Trophoblast cell (in vitro differentiated cells and primary cell): ENCODE results near the gene MTCL3.

ENCODE experiments used
- DNase-seq, 2 donors: peaks; one replicate each; pipeline ENCODE4 v3.0.0-alpha.2; 2016
- H2AFZ ChIP-seq: 2 replicates; pipeline ENCODE4 v1.6.1; 2013; ENCODE audit warnings: low read length, moderate library complexity, mild to moderate bottlenecking; ENCODE audit not compliant: insufficient read depth, poor library complexity
- H2AK5ac ChIP-seq: 2 replicates; pipeline ENCODE4 v1.6.1; 2013; ENCODE audit warnings: mild to moderate bottlenecking, low read length
- H2BK120ac ChIP-seq: 2 replicates; pipeline ENCODE4 v1.6.1; 2013; ENCODE audit warnings: low read length, mild to moderate bottlenecking, moderate library complexity; ENCODE audit not compliant: insufficient read depth, poor library complexity
- H2BK12ac ChIP-seq: 2 replicates; pipeline ENCODE4 v1.6.1; 2013; ENCODE audit warnings: mild to moderate bottlenecking, low read length, moderate library complexity
- H2BK5ac ChIP-seq: 2 replicates; pipeline ENCODE4 v1.6.1; 2013; ENCODE audit warnings: low read length, low read depth, moderate library complexity, mild to moderate bottlenecking; ENCODE audit not compliant: poor library complexity
- H3K14ac ChIP-seq: 2 replicates; pipeline ENCODE4 v1.6.1; 2013; ENCODE audit warnings: mild to moderate bottlenecking, low read length
- H3K18ac ChIP-seq: 2 replicates; pipeline ENCODE4 v1.6.1; 2013; ENCODE audit warnings: mild to moderate bottlenecking, low read length
- H3K23ac ChIP-seq: 2 replicates; pipeline ENCODE4 v1.6.1; 2013; ENCODE audit warnings: low read length
- H3K27ac ChIP-seq: 2 replicates; pipeline ENCODE4 v1.5.1; 2013; ENCODE audit warnings: low read depth, mild to moderate bottlenecking, inconsistent platforms, low read length, moderate library complexity
- H3K27me3 ChIP-seq: 2 replicates; pipeline ENCODE4 v1.6.1; 2013; ENCODE audit warnings: inconsistent platforms, mild to moderate bottlenecking, low read length, moderate library complexity; ENCODE audit not compliant: insufficient read depth
- H3K36me3 ChIP-seq, 2 experiments: 1 replicate in 1 of 2; 2 replicates in 1 of 2; pipeline ENCODE4 v1.6.1; 2013; ENCODE audit warnings: low read length in 2 of 2, mild to moderate bottlenecking in 2 of 2, moderate library complexity in 1 of 2; ENCODE audit not compliant: insufficient read depth in 2 of 2, control insufficient read depth in 1 of 2
- H3K4ac ChIP-seq: 2 replicates; pipeline ENCODE4 v1.6.1; 2013; ENCODE audit warnings: low read depth, mild to moderate bottlenecking, low read length, moderate library complexity
- H3K4me1 ChIP-seq, 2 experiments: 1 replicate in 1 of 2; 2 replicates in 1 of 2; pipeline ENCODE4 v1.6.1; 2013; ENCODE audit warnings: low read length in 2 of 2, mild to moderate bottlenecking in 2 of 2, moderate library complexity in 1 of 2; ENCODE audit not compliant: insufficient read depth in 2 of 2, control insufficient read depth in 1 of 2
- H3K4me2 ChIP-seq: 2 replicates; pipeline ENCODE4 v1.6.1; 2013; ENCODE audit warnings: inconsistent platforms, mild to moderate bottlenecking, low read length, moderate library complexity
- H3K4me3 ChIP-seq: 2 replicates; pipeline ENCODE4 v1.5.1; 2013; ENCODE audit warnings: mild to moderate bottlenecking, low read depth, low read length, inconsistent platforms
- H3K79me1 ChIP-seq: one replicate; pipeline ENCODE4 v1.6.1; 2013; ENCODE audit warnings: low read length
- H3K79me2 ChIP-seq: 2 replicates; pipeline ENCODE4 v1.6.1; 2013; ENCODE audit warnings: low read length, mild to moderate bottlenecking; ENCODE audit not compliant: control insufficient read depth, insufficient read depth, poor library complexity
- H3K9ac ChIP-seq: 2 replicates; pipeline ENCODE4 v1.6.1; 2013; ENCODE audit warnings: mild to moderate bottlenecking, low read length
- H3K9me3 ChIP-seq: 2 replicates; pipeline ENCODE4 v1.6.1; 2013; ENCODE audit warnings: low read depth, mild to moderate bottlenecking, control low read depth, inconsistent platforms, low read length; ENCODE audit not compliant: insufficient read depth
- H4K12ac ChIP-seq: 2 replicates; pipeline ENCODE4 v1.6.1; 2013; ENCODE audit warnings: low read depth, mild to moderate bottlenecking, low read length, moderate library complexity
- H4K8ac ChIP-seq: 2 replicates; pipeline ENCODE4 v1.6.1; 2013; ENCODE audit warnings: low read depth, mild to moderate bottlenecking, low read length, moderate library complexity
- H4K91ac ChIP-seq: one replicate; pipeline ENCODE4 v1.6.1; 2013; ENCODE audit warnings: low read depth, mild to moderate bottlenecking, low read length, moderate library complexity
- WGBS: extraction: QIAGEN DNeasy Blood & Tissue Kit; methylation state at CpG from one replicate; pipeline ENCODE4 v1.1.7; 2013; ENCODE audit warnings: missing lambda C conversion rate; ENCODE audit not compliant: insufficient read length, insufficient coverage; ENCODE audit errors: extremely low coverage; 5-methylcytosine and 5-hydroxymethylcytosine counted together

MTCL3 gene

DNA sequence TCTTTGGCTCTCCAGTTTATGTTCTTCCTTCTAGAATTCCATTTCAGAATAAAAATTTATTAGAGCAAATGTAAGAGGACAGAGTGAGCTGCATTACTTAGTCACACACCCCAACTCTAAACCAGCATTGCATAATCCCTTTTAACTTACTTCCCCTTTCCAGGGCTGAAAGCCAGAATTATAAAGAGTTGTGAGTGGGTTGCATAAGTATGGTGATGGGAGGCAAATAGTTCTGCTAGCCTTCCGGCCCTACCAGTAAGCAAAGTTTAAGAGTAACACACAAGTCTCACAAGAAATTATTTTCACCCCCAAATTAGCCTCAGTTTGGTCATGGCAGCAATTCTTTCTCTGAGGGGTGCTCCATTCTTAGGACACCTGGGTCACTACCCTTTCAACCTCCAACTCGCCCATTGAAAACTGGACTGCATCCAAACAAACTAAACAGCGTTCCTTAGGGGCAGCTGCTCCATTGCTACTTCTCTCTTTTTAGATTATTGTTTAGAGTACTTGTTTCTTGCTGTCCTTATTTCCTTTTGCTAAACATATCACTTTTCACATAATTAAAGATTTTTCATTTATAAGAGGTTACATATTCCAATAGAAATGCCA, 61.6 kb downstream of the MTCL3 start:
- no CpG with 5 or more reads among the region's 3 CpGs for WGBS
- no peaks in the 10 kb centered on the region for H3K9me3 ChIP-seq
- no peaks in the 10 kb centered on the region for H3K79me1 ChIP-seq
- H4K91ac ChIP-seq = no peak overlapping the region
- no peak overlapping the region for H2BK120ac ChIP-seq
- H3K23ac ChIP-seq = no peak overlapping the region
- no peak overlapping the region for H3K14ac ChIP-seq
- no peak overlapping the region for H3K27ac ChIP-seq
- H4K12ac ChIP-seq = no peak overlapping the region
- H3K36me3 ChIP-seq = no peaks in the 10 kb centered on the region
- H3K4me2 ChIP-seq = no peak overlapping the region
- H3K4ac ChIP-seq = no peak overlapping the region
- H3K9ac ChIP-seq = no peak overlapping the region
- H2AFZ ChIP-seq = no peak overlapping the region
- H2BK5ac ChIP-seq = no peak overlapping the region
- H2BK12ac ChIP-seq = no peak overlapping the region
- DNase-seq = peak in 1 of 2 donors; percentile 28
- H3K4me3 ChIP-seq = no peak overlapping the region
- H4K8ac ChIP-seq = no peak overlapping the region
- no peaks in the 10 kb centered on the region for H3K79me2 ChIP-seq
- no peak overlapping the region for H2AK5ac ChIP-seq
- no peaks in the 10 kb centered on the region for H3K27me3 ChIP-seq
- H3K4me1 ChIP-seq = no peaks in the 10 kb centered on the region
- no peak overlapping the region for H3K18ac ChIP-seq

DNA sequence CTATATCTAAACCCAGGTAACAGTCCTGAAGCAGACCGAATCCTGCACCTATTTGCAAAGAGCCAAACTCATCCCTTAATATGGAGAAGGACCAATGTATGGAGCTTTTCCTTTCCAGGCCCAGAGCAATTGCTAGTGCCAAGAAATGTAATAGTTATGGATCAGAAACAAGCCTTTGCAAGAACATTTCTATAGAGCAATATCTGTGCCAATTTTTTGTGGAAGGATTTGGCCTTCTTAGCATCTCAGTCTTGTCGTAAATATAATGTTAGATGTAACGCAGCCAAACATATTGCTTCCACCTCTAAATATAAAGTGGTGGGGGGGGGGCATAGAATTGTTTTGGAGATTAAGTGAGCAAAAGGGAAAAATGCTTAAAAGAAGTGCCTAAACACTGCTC, 62.7 kb downstream of the MTCL3 start:
- H3K18ac ChIP-seq = no peak overlapping the region
- no peak overlapping the region for H4K12ac ChIP-seq
- H3K14ac ChIP-seq = no peak overlapping the region
- no peaks in the 10 kb centered on the region for H3K79me1 ChIP-seq
- H3K27ac ChIP-seq = no peak overlapping the region
- H3K4ac ChIP-seq = no peak overlapping the region
- no peaks in the 10 kb centered on the region for H3K4me1 ChIP-seq
- no peak overlapping the region for H4K91ac ChIP-seq
- no peak overlapping the region for H2BK5ac ChIP-seq
- no peak overlapping the region for H3K4me3 ChIP-seq
- no peak overlapping the region for H4K8ac ChIP-seq
- no CpG with 5 or more reads among the region's 3 CpGs for WGBS
- H3K23ac ChIP-seq = no peak overlapping the region
- H3K9ac ChIP-seq = no peak overlapping the region
- no peak for DNase-seq
- no peaks in the 10 kb centered on the region for H3K27me3 ChIP-seq
- H2BK120ac ChIP-seq = no peak overlapping the region
- H3K9me3 ChIP-seq = no peaks in the 10 kb centered on the region
- H2AFZ ChIP-seq = no peak overlapping the region
- no peaks in the 10 kb centered on the region for H3K36me3 ChIP-seq
- H3K79me2 ChIP-seq = no peaks in the 10 kb centered on the region
- no peak overlapping the region for H2AK5ac ChIP-seq
- no peak overlapping the region for H3K4me2 ChIP-seq
- no peak overlapping the region for H2BK12ac ChIP-seq

- Histone ChIP-seq H4K12ac (no peak overlapping the region), H3K9ac (no peak overlapping the region), H2AFZ (no peak overlapping the region), H3K79me2 (no peaks in the 10 kb centered on the region), H2BK12ac (no peak overlapping the region), H3K9me3 (no peaks in the 10 kb centered on the region), H3K79me1 (no peaks in the 10 kb centered on the region), H3K14ac (no peak overlapping the region), H3K4me1 (no peaks in the 10 kb centered on the region), H3K36me3 (no peaks in the 10 kb centered on the region), H4K8ac (no peak overlapping the region), H2BK5ac (no peak overlapping the region), H2BK120ac (no peak overlapping the region), H3K18ac (no peak overlapping the region), H3K4ac (no peak overlapping the region), H3K27me3 (no peaks in the 10 kb centered on the region), H2AK5ac (no peak overlapping the region), H3K4me3 (no peak overlapping the region), H3K23ac (no peak overlapping the region), H4K91ac (no peak overlapping the region), H3K27ac (no peak overlapping the region), H3K4me2 (no peak overlapping the region)
- no CpG with 5 or more reads among the region's 2 CpGs for WGBS
- DNase-seq = no peak
Observed at GRCh38 chr6:127453845-127454619, 65.1 kb downstream of the MTCL3 start.

GRCh38 chr6:127452803-127453202, 66.3 kb downstream of the MTCL3 start:
- Histone ChIP-seq H3K79me1 (no peaks in the 10 kb centered on the region), H4K91ac (no peak overlapping the region), H4K12ac (no peak overlapping the region), H3K9ac (no peak overlapping the region), H3K4me3 (no peak overlapping the region), H3K4me1 (no peaks in the 10 kb centered on the region), H3K27me3 (no peaks in the 10 kb centered on the region), H4K8ac (no peak overlapping the region), H3K27ac (no peak overlapping the region), H3K4me2 (no peak overlapping the region), H2AK5ac (no peak overlapping the region), H3K18ac (no peak overlapping the region), H3K23ac (no peak overlapping the region), H3K14ac (no peak overlapping the region), H3K9me3 (no peaks in the 10 kb centered on the region), H2BK120ac (no peak overlapping the region), H3K79me2 (no peaks in the 10 kb centered on the region), H3K4ac (no peak overlapping the region), H3K36me3 (no peaks in the 10 kb centered on the region), H2BK5ac (no peak overlapping the region), H2BK12ac (no peak overlapping the region), H2AFZ (no peak overlapping the region)
- no peak for DNase-seq
